HCT116 (cell line): ENCODE results near the gene JAK1. TPM values are rescaled to one million over a fixed set of nuclear protein-coding genes. Genes with fewer than 3 reads are reported as not detected.

ENCODE experiments used
- ATAC-seq: fragments of 200-7000 bp; cut with Tn5 transposase; 2 replicates; pipeline ENCODE4 v1.9.1; 2020; ENCODE audit warnings: mild to moderate bottlenecking, moderate library complexity
- BruUV-seq: library from RNA; stranded (reverse); fragments of 400-500 nt; replicated peaks from 2 replicates; lab custom pipeline; 2021; lab: Mats Ljungman, UMichigan
- CTCF ChIA-PET: fragments of 300-600 bp; sonication (Branson Sonifier 250); formaldehyde crosslinking; loops from one replicate; lab custom pipeline; 2021; ENCODE audit warnings: antibody characterized with exemption; lab: Charles Lee
- POLR2A ChIA-PET: fragments of 300-600, 350-600 bp; sonication (Branson Sonifier 250); formaldehyde crosslinking; loops from one replicate; lab custom pipeline; 2021; ENCODE audit warnings: antibody characterized with exemption; lab: Charles Lee
- RAD21 ChIA-PET, 2 experiments: fragments of 300-600 bp; sonication (Branson Sonifier 250); formaldehyde crosslinking; loops; one replicate each; lab custom pipeline; 2023; ENCODE audit warnings: low total read pairs in 2 of 2; ENCODE audit not compliant: uncharacterized antibody in 2 of 2, unreplicated experiment in 2 of 2, low non-redundant PET in 1 of 2; lab: Charles Lee
- DNase-seq: peaks from one replicate; pipeline ENCODE4 v3.0.0-alpha.2; 2010; ENCODE audit warnings: low read depth, low spot score
- H2AFZ ChIP-seq: fragments of 200-600 bp; shearing (Covaris generic), sonication (generic); 2 replicates; pipeline ENCODE4 v1.6.1; 2017; ENCODE audit warnings: low read depth, mixed run types, mixed read lengths, antibody characterized with exemption, low read length; ENCODE audit not compliant: poor library complexity, severe bottlenecking
- H3K27ac ChIP-seq: 2 replicates; pipeline ENCODE4 v1.5.1; 2012; ENCODE audit warnings: low read depth, low read length
- H3K27me3 ChIP-seq: fragments of 200-600 bp; sonication (generic); 2 replicates; pipeline ENCODE4 v1.6.1; 2016; ENCODE audit warnings: mixed run types, low read length, mixed read lengths; ENCODE audit not compliant: insufficient read depth
- H3K36me3 ChIP-seq, 2 experiments: fragments of 200-500 bp in 1 of 2; fragments of 200-600 bp in 1 of 2; sonication (Bioruptor generic) in 1 of 2; sonication (generic) in 1 of 2; 2 replicates each; pipeline versions ENCODE4 v1.5.1 to v1.6.1; 2014 to 2016; ENCODE audit warnings: low read length in 2 of 2, inconsistent platforms in 1 of 2, mixed read lengths in 1 of 2, mixed run types in 1 of 2; ENCODE audit not compliant: insufficient read depth in 2 of 2, control insufficient read depth in 1 of 2
- H3K4me1 ChIP-seq, 2 experiments: fragments of 200-600 bp in 1 of 2; sonication (generic) in 1 of 2; 2 replicates each; pipeline versions ENCODE4 v1.5.1 to v1.6.1; 2012 to 2017; ENCODE audit warnings: low read length in 2 of 2, inconsistent platforms in 1 of 2, mild to moderate bottlenecking in 1 of 2, mixed read lengths in 1 of 2, mixed run types in 1 of 2, moderate library complexity in 1 of 2; ENCODE audit not compliant: insufficient read depth in 2 of 2, control insufficient read depth in 1 of 2
- H3K4me2 ChIP-seq: fragments of 200-600 bp; sonication (generic); 2 replicates; pipeline ENCODE4 v1.6.1; 2017; ENCODE audit warnings: mixed run types, low read length, mixed read lengths
- H3K4me3 ChIP-seq, 2 experiments: fragments of 200-600 bp in 1 of 2; sonication (generic) in 1 of 2; replicated peaks in 1 of 2; 2 replicates each; pipeline ENCODE4 v1.5.1; 2011 to 2016; ENCODE audit warnings: low read length in 2 of 2, control low read depth in 1 of 2, low read depth in 1 of 2, mild to moderate bottlenecking in 1 of 2, mixed read lengths in 1 of 2, mixed run types in 1 of 2
- H3K79me2 ChIP-seq: fragments of 200-600 bp; sonication (generic); 2 replicates; pipeline ENCODE4 v1.6.1; 2017; ENCODE audit warnings: mild to moderate bottlenecking, mixed run types, low read length, moderate library complexity, mixed read lengths; ENCODE audit not compliant: insufficient read depth
- H3K9ac ChIP-seq: fragments of 200-600 bp; sonication (generic); 2 replicates; pipeline ENCODE4 v1.6.1; 2016; ENCODE audit warnings: low read length, mixed read lengths
- H3K9me2 ChIP-seq: fragments of 200-600 bp; sonication (generic), shearing (Covaris generic); 2 replicates; pipeline ENCODE4 v1.6.1; 2017; ENCODE audit warnings: mixed run types, mild to moderate bottlenecking, moderate library complexity; ENCODE audit not compliant: insufficient read depth
- H3K9me3 ChIP-seq, 2 experiments: fragments of 200-500 bp in 1 of 2; fragments of 200-600 bp in 1 of 2; sonication (Bioruptor generic) in 1 of 2; sonication (generic) in 1 of 2; 2 replicates each; pipeline ENCODE4 v1.6.1; 2014 to 2017; ENCODE audit warnings: low read length in 2 of 2, mixed read lengths in 2 of 2, inconsistent platforms in 1 of 2, low read depth in 1 of 2, mild to moderate bottlenecking in 1 of 2, mixed run types in 1 of 2, moderate library complexity in 1 of 2; ENCODE audit not compliant: control insufficient read depth in 1 of 2, insufficient read depth in 1 of 2
- H4K20me1 ChIP-seq: fragments of 200-600 bp; sonication (generic), shearing (Covaris generic); 2 replicates; pipeline ENCODE4 v1.6.1; 2017; ENCODE audit warnings: mixed run types, mild to moderate bottlenecking, moderate library complexity; ENCODE audit not compliant: insufficient read depth
- CBX3 ChIP-seq: IDR thresholded peaks from 2 replicates; pipeline ENCODE4 v1.6.1; 2012; ENCODE audit warnings: low read depth
- EGR1 ChIP-seq: IDR thresholded peaks from 2 replicates; pipeline ENCODE4 v1.6.1; 2012; ENCODE audit warnings: low read depth
- ELF1 ChIP-seq: IDR thresholded peaks from 2 replicates; pipeline ENCODE4 v1.6.1; 2012; ENCODE audit warnings: low read depth, borderline replicate concordance
- EZH2 ChIP-seq: fragments of 200-600 bp; sonication (generic); IDR thresholded peaks from 2 replicates; pipeline ENCODE4 v1.6.1; 2017; ENCODE audit warnings: antibody characterized with exemption, mixed run types
- EZH2phosphoT487 ChIP-seq: fragments of 200-600 bp; IDR thresholded peaks from 2 replicates; pipeline ENCODE4 v1.6.1; 2018; ENCODE audit warnings: antibody characterized with exemption, borderline replicate concordance
- FOSL1 ChIP-seq: IDR thresholded peaks from 2 replicates; pipeline ENCODE4 v1.6.1; 2012; ENCODE audit warnings: low read depth
- JUND ChIP-seq: IDR thresholded peaks from 2 replicates; pipeline ENCODE4 v1.6.1; 2012
- POLR2A ChIP-seq: IDR thresholded peaks from 2 replicates; pipeline ENCODE4 v1.7.0; 2011; ENCODE audit warnings: borderline replicate concordance; ENCODE audit not compliant: insufficient read depth, insufficient read length; ENCODE audit errors: extremely low read depth
- POLR2AphosphoS5 ChIP-seq: IDR thresholded peaks from 2 replicates; pipeline ENCODE4 v1.6.1; 2011; ENCODE audit warnings: mild to moderate bottlenecking, low read depth, low read length, moderate library complexity
- RAD21 ChIP-seq: IDR thresholded peaks from 2 replicates; pipeline ENCODE4 v1.6.1; 2012; ENCODE audit warnings: low read depth, mild to moderate bottlenecking
- SIN3A ChIP-seq: IDR thresholded peaks from 2 replicates; pipeline ENCODE4 v1.6.1; 2012; ENCODE audit warnings: low read depth
- SP1 ChIP-seq: IDR thresholded peaks from 2 replicates; pipeline ENCODE4 v1.6.1; 2012; ENCODE audit warnings: low read depth
- YY1 ChIP-seq: IDR thresholded peaks from 2 replicates; pipeline ENCODE4 v1.6.1; 2011; ENCODE audit warnings: low read length, low read depth, moderate library complexity, mild to moderate bottlenecking; ENCODE audit not compliant: insufficient replicate concordance; ENCODE audit errors: extremely low read depth
- ZFX ChIP-seq: fragments of 450-650 bp; IDR thresholded peaks from 2 replicates; pipeline ENCODE4 v1.6.1; 2017
- ZNF274 ChIP-seq: fragments of 200-500 bp; sonication (Bioruptor generic); IDR thresholded peaks from 2 replicates; pipeline ENCODE4 v1.6.1; 2014; ENCODE audit warnings: mild to moderate bottlenecking, low read depth, low read length, inconsistent platforms
- intact Hi-C: fragments of 100-400 bp; cut with micrococcal nuclease; formaldehyde crosslinking; loops from 2 replicates; pipeline ENCODE4 v1.10.0; 2022
- total RNA-seq: library from RNA; stranded (reverse); gene quantifications from one replicate; pipeline ENCODE4 v1.2.1, GENCODE V29; 2021; ENCODE audit not compliant: unreplicated experiment
- TF ChIP-seq, protein P1 (sequence below): IDR thresholded peaks from 2 replicates; pipeline ENCODE4 v1.6.1; 2011; ENCODE audit warnings: mild to moderate bottlenecking, low read length, moderate library complexity; ENCODE audit not compliant: insufficient replicate concordance; ENCODE audit errors: extremely low read depth
- TF ChIP-seq, protein P2 (sequence below): IDR thresholded peaks from 2 replicates; pipeline ENCODE4 v1.6.1; 2012; ENCODE audit warnings: low read depth
- TF ChIP-seq, protein P3 (sequence below): IDR thresholded peaks from 2 replicates; pipeline ENCODE4 v1.6.1; 2012

JAK1 gene
- total RNA-seq, 1 experiment from 2014 or later: 53.2 TPM

DNA sequence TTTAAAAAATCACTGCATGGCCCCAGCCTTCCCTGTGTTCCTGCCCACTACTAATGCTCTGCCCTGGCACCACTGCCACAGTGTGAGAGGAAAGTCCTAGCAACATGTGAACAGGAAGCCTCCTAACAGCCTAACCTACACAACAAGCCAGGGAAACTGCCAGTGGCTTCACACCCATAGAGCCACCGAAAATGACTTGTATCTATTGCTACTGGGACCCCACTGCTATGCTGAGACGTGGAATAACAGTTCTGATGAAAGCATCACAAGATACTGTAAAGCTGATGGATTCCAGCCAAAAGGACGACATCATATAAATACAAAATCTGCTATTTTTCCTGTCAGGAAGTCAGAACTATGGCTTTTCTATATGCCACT lies 74.9 kb downstream of the JAK1 start:
- H3K9ac ChIP-seq: no peak overlapping the region
- CTCF ChIA-PET: no interaction called here
- no peaks in the 10 kb centered on the region for H3K9me2 ChIP-seq
- intact Hi-C loops: no loop called here
- no peak for DNase-seq
- no TSS peak for BruUV-seq
- H2AFZ ChIP-seq: no peak overlapping the region
- no peaks in the 10 kb centered on the region for H3K9me3 ChIP-seq
- peaks cover 15% of the 10 kb centered on the region for H3K79me2 ChIP-seq
- H4K20me1 ChIP-seq: no peaks in the 10 kb centered on the region; the same call in 1 of the 2 replicates
- H3K4me3 ChIP-seq: no peak overlapping the region
- no peaks in the 10 kb centered on the region; the same call in 1 of the 2 replicates for H3K27me3 ChIP-seq
- RAD21 ChIA-PET: no interaction called here
- H3K4me1 ChIP-seq: peaks cover 4 to 9% of the 10 kb centered on the region in 2 experiments
- H3K27ac ChIP-seq: no peak overlapping the region
- ATAC-seq: no peak
- POLR2A ChIA-PET: no interaction called here
- TF ChIP-seq FOSL1: no peak
- TF ChIP-seq ZFX: no peak
- no peak for TF ChIP-seq POLR2AphosphoS5
- TF ChIP-seq CBX3: no peak
- TF ChIP-seq EGR1: no peak
- no peak for TF ChIP-seq YY1
- TF ChIP-seq SIN3A: no peak
- no peak for TF ChIP-seq RAD21
- TF ChIP-seq POLR2A: no peak
- TF ChIP-seq EZH2phosphoT487: no peak
- TF ChIP-seq, protein P1, sequence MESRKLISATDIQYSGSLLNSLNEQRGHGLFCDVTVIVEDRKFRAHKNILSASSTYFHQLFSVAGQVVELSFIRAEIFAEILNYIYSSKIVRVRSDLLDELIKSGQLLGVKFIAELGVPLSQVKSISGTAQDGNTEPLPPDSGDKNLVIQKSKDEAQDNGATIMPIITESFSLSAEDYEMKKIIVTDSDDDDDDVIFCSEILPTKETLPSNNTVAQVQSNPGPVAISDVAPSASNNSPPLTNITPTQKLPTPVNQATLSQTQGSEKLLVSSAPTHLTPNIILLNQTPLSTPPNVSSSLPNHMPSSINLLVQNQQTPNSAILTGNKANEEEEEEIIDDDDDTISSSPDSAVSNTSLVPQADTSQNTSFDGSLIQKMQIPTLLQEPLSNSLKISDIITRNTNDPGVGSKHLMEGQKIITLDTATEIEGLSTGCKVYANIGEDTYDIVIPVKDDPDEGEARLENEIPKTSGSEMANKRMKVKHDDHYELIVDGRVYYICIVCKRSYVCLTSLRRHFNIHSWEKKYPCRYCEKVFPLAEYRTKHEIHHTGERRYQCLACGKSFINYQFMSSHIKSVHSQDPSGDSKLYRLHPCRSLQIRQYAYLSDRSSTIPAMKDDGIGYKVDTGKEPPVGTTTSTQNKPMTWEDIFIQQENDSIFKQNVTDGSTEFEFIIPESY: no peak
- no peak for TF ChIP-seq JUND
- TF ChIP-seq ZNF274: no peak
- no peak for TF ChIP-seq ELF1
- TF ChIP-seq, protein P2, sequence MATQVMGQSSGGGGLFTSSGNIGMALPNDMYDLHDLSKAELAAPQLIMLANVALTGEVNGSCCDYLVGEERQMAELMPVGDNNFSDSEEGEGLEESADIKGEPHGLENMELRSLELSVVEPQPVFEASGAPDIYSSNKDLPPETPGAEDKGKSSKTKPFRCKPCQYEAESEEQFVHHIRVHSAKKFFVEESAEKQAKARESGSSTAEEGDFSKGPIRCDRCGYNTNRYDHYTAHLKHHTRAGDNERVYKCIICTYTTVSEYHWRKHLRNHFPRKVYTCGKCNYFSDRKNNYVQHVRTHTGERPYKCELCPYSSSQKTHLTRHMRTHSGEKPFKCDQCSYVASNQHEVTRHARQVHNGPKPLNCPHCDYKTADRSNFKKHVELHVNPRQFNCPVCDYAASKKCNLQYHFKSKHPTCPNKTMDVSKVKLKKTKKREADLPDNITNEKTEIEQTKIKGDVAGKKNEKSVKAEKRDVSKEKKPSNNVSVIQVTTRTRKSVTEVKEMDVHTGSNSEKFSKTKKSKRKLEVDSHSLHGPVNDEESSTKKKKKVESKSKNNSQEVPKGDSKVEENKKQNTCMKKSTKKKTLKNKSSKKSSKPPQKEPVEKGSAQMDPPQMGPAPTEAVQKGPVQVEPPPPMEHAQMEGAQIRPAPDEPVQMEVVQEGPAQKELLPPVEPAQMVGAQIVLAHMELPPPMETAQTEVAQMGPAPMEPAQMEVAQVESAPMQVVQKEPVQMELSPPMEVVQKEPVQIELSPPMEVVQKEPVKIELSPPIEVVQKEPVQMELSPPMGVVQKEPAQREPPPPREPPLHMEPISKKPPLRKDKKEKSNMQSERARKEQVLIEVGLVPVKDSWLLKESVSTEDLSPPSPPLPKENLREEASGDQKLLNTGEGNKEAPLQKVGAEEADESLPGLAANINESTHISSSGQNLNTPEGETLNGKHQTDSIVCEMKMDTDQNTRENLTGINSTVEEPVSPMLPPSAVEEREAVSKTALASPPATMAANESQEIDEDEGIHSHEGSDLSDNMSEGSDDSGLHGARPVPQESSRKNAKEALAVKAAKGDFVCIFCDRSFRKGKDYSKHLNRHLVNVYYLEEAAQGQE: no peak
- TF ChIP-seq, protein P3, sequence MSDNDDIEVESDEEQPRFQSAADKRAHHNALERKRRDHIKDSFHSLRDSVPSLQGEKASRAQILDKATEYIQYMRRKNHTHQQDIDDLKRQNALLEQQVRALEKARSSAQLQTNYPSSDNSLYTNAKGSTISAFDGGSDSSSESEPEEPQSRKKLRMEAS: no peak
- no peak for TF ChIP-seq EZH2
- TF ChIP-seq SP1: no peak
- no peaks in the 10 kb centered on the region for H3K36me3 ChIP-seq
- no peak overlapping the region for H3K4me2 ChIP-seq
